HG02610 (cell line): Measurements from ENCODE around the gene PKNOX2.

Experiments used
- ATAC-seq: cut with Tn5 transposase; IDR thresholded peaks from one replicate; pipeline ENCODE4 v1.9.1; 2021; ENCODE audit warnings: mild to moderate bottlenecking, moderate library complexity; ENCODE audit not compliant: unreplicated experiment

The PKNOX2 gene

GRCh38 chr11:125398994-125399640 lies 234.6 kb downstream of the PKNOX2 start:
- ATAC-seq, result no peak

GRCh38 chr11:125399945-125400344 lies 235.4 kb downstream of the PKNOX2 start:
- ATAC-seq, result no peak

GRCh38 chr11:125401235-125401634 lies 236.7 kb downstream of the PKNOX2 start:
- no peak for ATAC-seq

GRCh38 chr11:125401746-125402145 lies 237.2 kb downstream of the PKNOX2 start:
- no peak for ATAC-seq

GRCh38 chr11:125402435-125402834 lies 237.9 kb downstream of the PKNOX2 start:
- ATAC-seq, result no peak

GRCh38 chr11:125404157-125404810 lies 239.7 kb downstream of the PKNOX2 start:
- ATAC-seq, result no peak

- peak; percentile 89 for ATAC-seq
These were observed 240.6 kb downstream of the PKNOX2 start for GRCh38 chr11:125404811-125405790.

- ATAC-seq, result no peak
These were observed 242.5 kb downstream of the PKNOX2 start for GRCh38 chr11:125407046-125407445.

GRCh38 chr11:125408311-125408711 lies 243.8 kb downstream of the PKNOX2 start:
- no peak for ATAC-seq

GRCh38 chr11:125410091-125410490 lies 245.5 kb downstream of the PKNOX2 start:
- ATAC-seq, result no peak

- ATAC-seq, result no peak
These were observed 247.6 kb downstream of the PKNOX2 start for GRCh38 chr11:125412177-125412496.

- no peak for ATAC-seq
These were observed 248.0 kb downstream of the PKNOX2 start for GRCh38 chr11:125412509-125412908.

GRCh38 chr11:125413226-125413625 lies 248.7 kb downstream of the PKNOX2 start:
- ATAC-seq, result no peak

- ATAC-seq, result no peak
These were observed 249.6 kb downstream of the PKNOX2 start for GRCh38 chr11:125414121-125414520.

- no peak for ATAC-seq
These were observed 252.7 kb downstream of the PKNOX2 start for GRCh38 chr11:125416981-125417935.

GRCh38 chr11:125418396-125418795 lies 253.8 kb downstream of the PKNOX2 start:
- ATAC-seq, result no peak

GRCh38 chr11:125422681-125423080 lies 258.1 kb downstream of the PKNOX2 start:
- no peak for ATAC-seq

- no peak for ATAC-seq
These were observed 258.8 kb downstream of the PKNOX2 start for GRCh38 chr11:125423247-125423849.

GRCh38 chr11:125425601-125426000 lies 261.1 kb downstream of the PKNOX2 start:
- ATAC-seq, result no peak
